ENCODE results near the gene AGPS. TPM values are rescaled to one million over a fixed set of nuclear protein-coding genes. Genes with fewer than 3 reads are reported as not detected.

AGPS gene
- total and polyA plus RNA-seq, 11 donors, result 4.2 to 36.6 (median 25.6) TPM

GRCh38 chr2:177537213-177537612 is 144.6 kb downstream of the AGPS start:
- H3K9me3 ChIP-seq, result no peaks in the 10 kb centered on the region
- H3K4me3 ChIP-seq, result no peak overlapping the region
- intact Hi-C loops (cut with DNase I), result no loop called here
- whole genome bisulfite sequencing, 4 donors, result 93 to 98% (median 97%) methylated on average over 1 of the region's 1 CpG
- TF ChIP-seq POLR2A (IDR thresholded peaks at IDR 0.05), result no peak
- TF ChIP-seq CTCF (IDR thresholded peaks at IDR 0.05), result no peak
- no peak for ATAC-seq
- H3K36me3 ChIP-seq, result peaks cover 0 to 18% (median 3%) of the 10 kb centered on the region in 9 donors
- H3K27me3 ChIP-seq, result no peaks in the 10 kb centered on the region
- no peak for DNase-seq
- H3K27ac ChIP-seq, result no peak overlapping the region
- H3K4me1 ChIP-seq, result no peaks in the 10 kb centered on the region

GRCh38 chr2:177537636-177538035 is 145.1 kb downstream of the AGPS start:
- Histone ChIP-seq H3K36me3 (peaks cover 0 to 18% (median 3%) of the 10 kb centered on the region in 9 donors), H3K27ac (no peak overlapping the region), H3K27me3 (no peaks in the 10 kb centered on the region), H3K9me3 (no peaks in the 10 kb centered on the region), H3K4me3 (no peak overlapping the region), H3K4me1 (no peaks in the 10 kb centered on the region)
- DNase-seq (no peak), ATAC-seq (no peak)
- 49 to 72% (median 57%) methylated on average over 3 of the region's 3 CpGs for WGBS, 4 donors
- no peak for TF ChIP-seq CTCF (IDR thresholded peaks at IDR 0.05)
- no peak for TF ChIP-seq POLR2A (IDR thresholded peaks at IDR 0.05)
- intact Hi-C loops (cut with DNase I), result no loop called here

- TF ChIP-seq POLR2A (IDR thresholded peaks at IDR 0.05), result no peak
- no peak for TF ChIP-seq CTCF (IDR thresholded peaks at IDR 0.05)
- peaks cover 0 to 18% (median 3%) of the 10 kb centered on the region in 9 donors for H3K36me3 ChIP-seq
- DNase-seq, result no peak
- 46 to 60% (median 49%) methylated on average over 3 of the region's 3 CpGs for WGBS, 4 donors
- no peak overlapping the region for H3K27ac ChIP-seq
- H3K4me1 ChIP-seq, result peaks cover 0 to 3% (median 0%) of the 10 kb centered on the region in 12 donors
- no peaks in the 10 kb centered on the region for H3K9me3 ChIP-seq
- no peaks in the 10 kb centered on the region for H3K27me3 ChIP-seq
- intact Hi-C loops (cut with DNase I), result no loop called here
- H3K4me3 ChIP-seq, result no peak overlapping the region
- ATAC-seq, result no peak
These were observed 145.8 kb downstream of the AGPS start for GRCh38 chr2:177538323-177538722.

- TF ChIP-seq POLR2A (IDR thresholded peaks at IDR 0.05), result no peak
- no peak for TF ChIP-seq CTCF (IDR thresholded peaks at IDR 0.05)
- intact Hi-C loops (cut with DNase I), result no loop called here
- Histone ChIP-seq H3K36me3 (peaks cover 0 to 18% (median 3%) of the 10 kb centered on the region in 9 donors), H3K4me1 (peaks cover 0 to 8% (median 0%) of the 10 kb centered on the region in 12 donors), H3K27ac (no peak overlapping the region), H3K4me3 (no peak overlapping the region), H3K9me3 (no peaks in the 10 kb centered on the region), H3K27me3 (no peaks in the 10 kb centered on the region)
- 94 to 100% (median 97%) methylated on average over 1 of the region's 1 CpG for WGBS, 4 donors
- no peak for DNase-seq
- no peak for ATAC-seq
These were observed 147.7 kb downstream of the AGPS start for GRCh38 chr2:177540283-177540682.

All from heart left ventricle (tissue), 16 donors.